ENCODE results near the gene SLC12A7. TPM values are rescaled to one million over a fixed set of nuclear protein-coding genes. Genes with fewer than 3 reads are reported as not detected.

SLC12A7 gene
- total RNA-seq, 1 donor = 3.4 TPM

- TF ChIP-seq CTCF (IDR thresholded peaks at IDR 0.05; ENCODE audit: insufficient read depth, low read length) = no peak
- no peak for DNase-seq (ENCODE audit: low read depth)
These were observed 33.0 kb downstream of the SLC12A7 start for GRCh38 chr5:1078851-1079250.

GRCh38 chr5:1078206-1078605 is 33.7 kb downstream of the SLC12A7 start:
- H3K4me3 ChIP-seq (ENCODE audit: low read depth, low read length) = no peak overlapping the region
- DNase-seq (ENCODE audit: low read depth) = no peak
- TF ChIP-seq CTCF (IDR thresholded peaks at IDR 0.05; ENCODE audit: insufficient read depth, low read length) = no peak

More at GRCh38 chr5:1078851-1079250, 33.0 kb downstream of the SLC12A7 start:
- H3K4me3 ChIP-seq (ENCODE audit: low read depth, low read length) = no peak overlapping the region

- no peak for TF ChIP-seq CTCF (IDR thresholded peaks at IDR 0.05; ENCODE audit: insufficient read depth, low read length)
- no peak overlapping the region for H3K4me3 ChIP-seq (ENCODE audit: low read depth, low read length)
- no peak for DNase-seq (ENCODE audit: low read depth)
These were observed 34.3 kb downstream of the SLC12A7 start for GRCh38 chr5:1077491-1078020.

- H3K4me3 ChIP-seq (ENCODE audit: low read depth, low read length) = no peak overlapping the region
- TF ChIP-seq CTCF (IDR thresholded peaks at IDR 0.05; ENCODE audit: insufficient read depth, low read length) = no peak
- no peak for DNase-seq (ENCODE audit: low read depth)
These were observed 34.8 kb downstream of the SLC12A7 start for GRCh38 chr5:1077026-1077425.

- no peak overlapping the region for H3K4me3 ChIP-seq (ENCODE audit: low read depth, low read length)
- no peak for TF ChIP-seq CTCF (IDR thresholded peaks at IDR 0.05; ENCODE audit: insufficient read depth, low read length)
- no peak for DNase-seq (ENCODE audit: low read depth)
These were observed 35.5 kb downstream of the SLC12A7 start for GRCh38 chr5:1076406-1076805.

- no peak overlapping the region for H3K4me3 ChIP-seq (ENCODE audit: low read depth, low read length)
- no peak for TF ChIP-seq CTCF (IDR thresholded peaks at IDR 0.05; ENCODE audit: insufficient read depth, low read length)
- no peak for DNase-seq (ENCODE audit: low read depth)
These were observed 35.9 kb downstream of the SLC12A7 start for GRCh38 chr5:1075931-1076330.

DNA sequence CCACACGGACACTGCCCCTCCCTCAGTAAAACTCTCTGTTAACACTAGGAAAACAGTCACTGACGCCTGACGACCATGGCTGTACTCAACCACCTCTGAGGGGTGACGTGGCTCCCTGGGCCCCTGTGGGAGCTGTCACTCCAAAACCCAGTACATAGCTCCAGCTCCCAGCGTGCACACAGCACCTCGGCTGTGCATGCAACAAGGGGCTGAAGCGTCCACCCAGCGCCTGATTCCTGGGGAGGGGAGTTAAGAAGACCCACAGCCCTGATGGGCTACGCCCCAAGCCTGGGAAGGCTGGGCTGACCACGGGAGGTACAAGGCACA is 36.3 kb downstream of the SLC12A7 start:
- TF ChIP-seq CTCF (IDR thresholded peaks at IDR 0.05; ENCODE audit: insufficient read depth, low read length) = no peak
- no peak for DNase-seq (ENCODE audit: low read depth)
- no peak overlapping the region for H3K4me3 ChIP-seq (ENCODE audit: low read depth, low read length)

Measured in fibroblast of the aortic adventitia (primary cell).